Osteocyte (in vitro differentiated cells): ENCODE results near the gene MTSS2. TPM values are rescaled to one million over a fixed set of nuclear protein-coding genes. Genes with fewer than 3 reads are reported as not detected.

Experiments used
- DNase-seq: peaks from one replicate; pipeline ENCODE4 v3.0.0; 2021; ENCODE audit warnings: mixed read lengths; ENCODE audit not compliant: unreplicated experiment; ENCODE audit errors: extremely low spot score
- H3K27ac Mint-ChIP-seq: one replicate; pipeline ENCODE4 v1.8.0; 2021; ENCODE audit warnings: mild to moderate bottlenecking, mixed read lengths; ENCODE audit not compliant: unreplicated experiment
- H3K27me3 Mint-ChIP-seq: one replicate; pipeline ENCODE4 v1.8.0; 2021; ENCODE audit warnings: mixed read lengths; ENCODE audit not compliant: unreplicated experiment
- H3K36me3 Mint-ChIP-seq: one replicate; pipeline ENCODE4 v1.8.0; 2021; ENCODE audit warnings: mixed read lengths; ENCODE audit not compliant: unreplicated experiment
- H3K4me1 Mint-ChIP-seq: one replicate; pipeline ENCODE4 v1.8.0; 2021; ENCODE audit warnings: mixed read lengths; ENCODE audit not compliant: unreplicated experiment
- H3K4me3 Mint-ChIP-seq: one replicate; pipeline ENCODE4 v1.8.0; 2021; ENCODE audit warnings: mild to moderate bottlenecking, moderate library complexity, mixed read lengths; ENCODE audit not compliant: unreplicated experiment
- H3K9me3 Mint-ChIP-seq: one replicate; pipeline ENCODE4 v1.8.0; 2021; ENCODE audit warnings: mixed read lengths; ENCODE audit not compliant: unreplicated experiment
- total RNA-seq: library from RNA; stranded (reverse); gene quantifications from 2 replicates; pipeline ENCODE4 v1.2.1, GENCODE V29; 2021
- TF ChIP-seq, protein P1 (sequence below): fragments of 200-600 bp; sonication (generic); IDR thresholded peaks from 2 replicates; pipeline ENCODE4 v1.5.0; 2021; ENCODE audit warnings: antibody characterized with exemption, mild to moderate bottlenecking, moderate library complexity

Gene MTSS2
- total RNA-seq, 1 donor from 2014 or later, result 156 TPM

DNA sequence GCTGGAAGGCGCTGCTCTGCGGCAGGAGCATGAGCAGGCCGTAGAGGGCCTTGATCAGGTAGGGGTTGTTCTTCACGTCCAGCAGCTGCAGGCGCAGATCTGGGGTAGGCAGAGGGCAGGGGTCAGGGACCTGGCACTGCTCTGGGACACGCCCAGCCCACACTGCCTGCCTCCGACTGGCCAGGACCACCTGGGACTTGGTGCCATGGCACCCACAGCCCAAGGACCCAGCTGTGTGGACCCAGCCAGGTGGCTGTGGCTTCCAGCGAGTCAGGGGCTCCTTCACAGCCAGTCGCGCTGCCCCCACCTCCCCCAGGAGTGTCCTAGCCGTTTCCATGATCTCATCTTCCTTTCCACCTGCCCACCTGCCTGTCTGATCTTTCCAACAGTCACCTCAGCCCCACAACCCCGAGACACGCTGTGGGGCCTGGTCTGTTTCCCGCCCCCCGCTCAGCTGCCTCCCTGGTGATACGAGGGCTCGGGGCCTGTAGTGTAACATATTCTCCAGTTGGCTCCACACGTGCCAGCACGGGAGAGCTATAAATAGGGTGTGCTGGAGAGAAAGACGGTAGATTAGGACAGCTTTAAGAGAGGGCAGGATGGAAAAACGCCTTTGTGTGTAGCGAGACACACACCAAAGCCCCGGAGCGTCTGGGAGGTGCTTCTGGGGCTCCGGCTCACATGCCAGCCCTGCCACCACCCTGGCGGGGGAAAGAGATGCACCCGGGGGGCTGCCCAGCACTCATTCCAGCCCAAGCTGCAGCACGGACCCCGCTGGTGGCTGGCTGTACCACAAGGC is 7.2 kb upstream of the MTSS2 start:
- TF ChIP-seq, protein P1, sequence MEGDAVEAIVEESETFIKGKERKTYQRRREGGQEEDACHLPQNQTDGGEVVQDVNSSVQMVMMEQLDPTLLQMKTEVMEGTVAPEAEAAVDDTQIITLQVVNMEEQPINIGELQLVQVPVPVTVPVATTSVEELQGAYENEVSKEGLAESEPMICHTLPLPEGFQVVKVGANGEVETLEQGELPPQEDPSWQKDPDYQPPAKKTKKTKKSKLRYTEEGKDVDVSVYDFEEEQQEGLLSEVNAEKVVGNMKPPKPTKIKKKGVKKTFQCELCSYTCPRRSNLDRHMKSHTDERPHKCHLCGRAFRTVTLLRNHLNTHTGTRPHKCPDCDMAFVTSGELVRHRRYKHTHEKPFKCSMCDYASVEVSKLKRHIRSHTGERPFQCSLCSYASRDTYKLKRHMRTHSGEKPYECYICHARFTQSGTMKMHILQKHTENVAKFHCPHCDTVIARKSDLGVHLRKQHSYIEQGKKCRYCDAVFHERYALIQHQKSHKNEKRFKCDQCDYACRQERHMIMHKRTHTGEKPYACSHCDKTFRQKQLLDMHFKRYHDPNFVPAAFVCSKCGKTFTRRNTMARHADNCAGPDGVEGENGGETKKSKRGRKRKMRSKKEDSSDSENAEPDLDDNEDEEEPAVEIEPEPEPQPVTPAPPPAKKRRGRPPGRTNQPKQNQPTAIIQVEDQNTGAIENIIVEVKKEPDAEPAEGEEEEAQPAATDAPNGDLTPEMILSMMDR, result no peak
- Mint-ChIP-seq H3K9me3 (no peaks in the 10 kb centered on the region), H3K4me1 (peaks cover 91% of the 10 kb centered on the region), H3K27me3 (no peaks in the 10 kb centered on the region), H3K27ac (peak overlapping the region; percentile 98), H3K4me3 (no peak overlapping the region), H3K36me3 (peaks cover 2% of the 10 kb centered on the region)
- DNase-seq, result no peak

DNA sequence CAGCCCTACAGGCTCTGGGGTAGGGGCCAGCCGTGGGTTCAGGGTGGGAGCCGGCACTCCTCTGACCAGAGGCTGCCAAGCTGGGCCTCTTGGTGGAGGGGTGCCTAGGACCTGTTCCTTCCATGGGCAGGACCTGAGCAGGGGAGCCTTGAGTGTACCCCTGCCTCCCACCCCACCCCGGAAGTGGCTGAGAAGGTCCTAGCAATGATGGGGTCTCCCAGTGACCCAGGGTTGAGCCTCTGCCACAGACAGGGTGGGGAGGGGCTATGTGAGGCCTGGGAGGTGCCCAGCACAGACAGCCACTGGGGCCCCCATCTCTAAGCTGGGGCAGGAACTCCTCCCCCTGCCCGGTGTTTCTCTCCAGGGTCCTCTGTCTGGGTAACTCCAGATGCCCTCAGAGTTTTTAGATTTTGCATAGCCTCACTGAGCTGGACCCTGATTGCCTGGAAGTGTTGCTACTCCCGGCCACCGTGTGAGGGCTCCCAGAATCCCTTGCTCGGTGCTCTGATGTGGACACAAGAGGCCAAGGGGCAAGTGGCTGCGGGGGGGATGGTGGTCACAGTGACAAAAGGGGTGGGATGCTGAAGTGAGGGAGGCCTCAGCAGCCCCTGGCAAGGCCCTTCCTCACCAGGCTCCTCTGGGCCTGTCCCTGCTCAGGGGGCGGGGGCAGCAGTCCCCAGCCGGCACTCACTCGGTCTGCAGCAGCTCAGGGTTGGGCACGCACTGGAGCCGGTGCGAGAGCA is 6.4 kb upstream of the MTSS2 start:
- Mint-ChIP-seq H3K27ac (peak overlapping the region; percentile 98), H3K4me3 (no peak overlapping the region), H3K9me3 (no peaks in the 10 kb centered on the region), H3K4me1 (peaks cover 91% of the 10 kb centered on the region), H3K27me3 (no peaks in the 10 kb centered on the region), H3K36me3 (no peaks in the 10 kb centered on the region)
- DNase-seq, result no peak
- TF ChIP-seq, protein P1, result no peak

DNA sequence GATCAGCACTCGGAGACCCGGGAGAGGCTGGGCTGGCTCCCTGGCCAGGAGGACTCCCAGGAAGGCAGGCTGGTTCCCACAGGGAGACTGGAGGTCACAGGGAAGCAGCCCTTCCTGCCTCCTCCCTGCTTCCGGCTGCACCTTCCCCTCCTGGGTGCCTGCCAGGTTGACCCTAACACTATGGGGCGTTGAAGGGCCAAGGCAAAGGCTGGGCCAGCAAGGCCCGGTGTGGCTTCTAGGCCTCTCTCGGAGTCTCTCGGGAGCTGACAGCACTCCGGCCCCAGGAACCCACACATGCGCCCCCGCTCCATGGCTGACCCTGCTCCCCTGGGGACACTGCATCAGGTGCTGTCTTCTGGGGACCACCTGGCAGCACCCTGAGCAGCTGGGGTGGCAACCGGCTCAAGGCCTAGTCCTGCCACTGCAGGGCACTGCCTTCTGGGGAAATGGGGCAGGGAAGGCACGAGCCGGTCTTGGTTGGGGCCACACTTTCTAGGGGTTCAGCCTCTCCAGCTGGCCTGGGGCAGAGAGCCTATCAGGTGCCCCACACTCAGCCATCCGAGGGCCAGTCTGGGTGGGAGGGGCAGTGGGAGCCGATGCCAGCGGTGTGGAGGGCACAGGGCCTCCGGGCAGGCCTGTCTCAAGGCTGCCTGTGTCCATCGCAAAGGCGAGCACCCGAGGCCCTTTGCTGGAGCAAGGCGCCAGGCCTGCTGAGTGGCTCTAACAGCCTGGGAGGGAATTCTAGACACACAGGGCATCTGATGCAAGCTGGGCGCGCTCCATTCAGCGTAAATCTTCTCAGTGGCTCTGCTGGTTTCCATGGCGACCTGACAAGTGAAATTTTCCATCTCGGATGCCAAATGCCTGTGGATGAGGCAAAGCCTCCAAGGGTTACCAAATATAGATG is 5.6 kb upstream of the MTSS2 start:
- TF ChIP-seq, protein P1, result no peak
- H3K27me3 Mint-ChIP-seq, result no peaks in the 10 kb centered on the region
- no peaks in the 10 kb centered on the region for H3K36me3 Mint-ChIP-seq
- peak overlapping the region; percentile 98 for H3K27ac Mint-ChIP-seq
- DNase-seq, result peak; percentile 97
- H3K4me3 Mint-ChIP-seq, result no peak overlapping the region
- no peaks in the 10 kb centered on the region for H3K9me3 Mint-ChIP-seq
- H3K4me1 Mint-ChIP-seq, result peaks cover 91% of the 10 kb centered on the region

DNA sequence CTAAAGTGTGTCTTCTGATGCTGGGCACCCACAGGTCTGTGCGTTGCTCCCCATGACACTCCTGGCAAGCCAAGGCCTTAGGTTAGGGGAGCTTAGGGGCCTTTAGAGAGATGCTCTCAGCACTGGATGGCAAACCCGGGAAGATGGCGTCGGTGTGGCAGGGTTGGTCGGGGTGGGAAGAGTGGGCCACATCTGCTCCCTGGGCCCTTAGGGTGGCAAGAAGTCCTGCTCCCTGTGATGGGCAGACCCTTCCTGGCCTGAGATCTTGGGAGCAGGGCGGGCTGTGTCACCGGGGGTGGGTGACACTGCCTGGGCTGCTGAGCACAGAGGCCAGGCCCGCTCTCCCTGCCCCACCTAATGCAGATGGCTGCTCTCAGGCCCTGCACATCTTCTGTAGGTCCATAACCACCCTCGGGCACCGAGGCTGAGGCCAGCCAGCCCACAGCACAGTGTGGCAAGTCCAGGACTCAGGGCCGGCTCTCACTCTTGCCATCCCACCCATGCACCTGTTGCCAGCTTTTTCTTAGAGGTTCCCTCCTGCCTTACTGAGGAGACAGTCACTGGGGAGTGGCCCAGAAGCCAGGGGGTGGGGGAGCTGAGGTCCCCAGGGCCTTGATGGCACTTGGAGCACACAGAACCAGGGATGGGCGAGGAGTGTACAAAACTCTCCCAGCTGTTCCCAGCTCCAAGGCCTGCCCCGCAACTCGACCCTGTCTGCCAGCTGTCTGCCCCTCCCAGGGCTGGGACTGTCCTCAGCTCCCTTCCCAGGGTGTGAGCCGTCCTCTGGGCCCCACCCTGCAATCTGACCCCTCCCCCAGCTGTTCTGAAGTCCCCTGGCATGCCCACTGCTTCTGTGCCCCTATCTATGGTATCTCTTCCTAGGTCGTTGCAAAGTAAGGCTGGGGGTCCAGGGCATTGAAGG is 4.4 kb upstream of the MTSS2 start:
- TF ChIP-seq, protein P1, result no peak
- Mint-ChIP-seq H3K36me3 (no peaks in the 10 kb centered on the region), H3K27me3 (no peaks in the 10 kb centered on the region), H3K4me3 (no peak overlapping the region), H3K4me1 (peaks cover 81% of the 10 kb centered on the region), H3K9me3 (no peaks in the 10 kb centered on the region), H3K27ac (peak overlapping the region; percentile 98)
- DNase-seq, result no peak
